Measurements from ENCODE around the gene MAN1C1. TPM values are rescaled to one million over a fixed set of nuclear protein-coding genes. Genes with fewer than 3 reads are reported as not detected.
"Not testable (repeated sequence)": the region's sequence is repeated elsewhere in the genome, so short reads cannot be mapped to it uniquely, and the experiment has no call there.

Gene MAN1C1
- total RNA-seq, 2 donors from 2014 or later: 4.4 to 10.9 TPM

DNA sequence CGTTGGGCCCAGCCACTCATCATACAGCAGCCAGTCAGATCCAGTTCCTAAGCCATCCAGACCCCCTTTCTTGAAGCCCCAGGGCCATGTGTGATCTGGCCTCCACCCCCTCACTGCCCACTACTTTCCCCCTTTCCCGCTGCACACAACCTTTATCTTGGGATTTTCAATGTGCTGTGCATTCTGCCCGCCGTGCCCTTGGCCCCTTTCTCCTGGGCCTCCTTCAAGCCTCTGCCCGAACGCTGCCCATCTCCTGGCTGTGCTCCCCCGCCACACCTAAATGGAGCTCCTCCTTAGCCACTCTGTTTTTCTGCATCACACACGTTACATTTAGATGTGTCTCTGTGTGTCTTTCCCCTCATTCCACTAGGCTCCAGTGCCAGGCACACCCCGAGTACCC lies 116.7 kb downstream of the MAN1C1 start:
- TF ChIP-seq POLR2A (IDR thresholded peaks at IDR 0.05): no peak
- TF ChIP-seq CTCF (IDR thresholded peaks at IDR 0.05): no peak
- no peak for ATAC-seq
- Histone ChIP-seq H3K9me3 (no peaks in the 10 kb centered on the region), H3K27me3 (no peaks in the 10 kb centered on the region), H3K4me1 (peaks cover 22% of the 10 kb centered on the region), H3K4me3 (no peak overlapping the region), H3K36me3 (replicated peaks in 1 of 2; ENCODE audit: insufficient read depth in 1 of 2, low read depth in 2 of 2) (no peaks in the 10 kb centered on the region), H3K27ac (no peak overlapping the region)
- intact Hi-C loops (cut with DNase I): no loop called here
- DNase-seq: peak in 1 of 4 donors; percentile 0
- WGBS, 2 donors: 87 to 90% methylated on average over 9 of the region's 9 CpGs

DNA sequence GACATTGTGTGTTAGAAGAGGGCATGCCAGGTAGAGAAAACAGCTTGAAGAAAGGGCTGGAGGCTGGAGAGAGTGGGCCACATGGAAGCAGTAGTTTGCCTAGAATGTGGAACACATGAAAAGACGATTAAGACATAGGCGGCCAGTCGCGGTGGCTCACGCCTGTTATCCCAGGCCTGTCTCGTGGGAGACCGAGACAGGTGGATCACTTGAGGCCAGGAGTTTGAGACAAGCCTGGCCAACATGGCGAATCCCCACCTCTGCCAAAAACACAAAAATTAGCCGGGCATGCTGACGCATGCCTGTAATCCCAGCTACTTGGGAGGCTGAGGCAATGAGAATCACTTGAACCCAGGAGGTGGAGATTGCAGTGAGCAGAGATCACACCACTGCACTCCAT lies 118.4 kb downstream of the MAN1C1 start:
- H3K9me3 ChIP-seq; H3K4me3 ChIP-seq; intact Hi-C loops (cut with DNase I); H3K36me3 ChIP-seq (replicated peaks in 1 of 2; ENCODE audit: insufficient read depth in 1 of 2, low read depth in 2 of 2); H3K27ac ChIP-seq; H3K27me3 ChIP-seq; ATAC-seq; H3K4me1 ChIP-seq: not testable (repeated sequence)
- WGBS, 2 donors: 93 to 95% methylated on average over 10 of the region's 10 CpGs
- DNase-seq: peak in 1 of 4 donors; percentile 0

GRCh38 chr1:25735956-25736529 lies 119.5 kb downstream of the MAN1C1 start:
- TF ChIP-seq CTCF (IDR thresholded peaks at IDR 0.05): no peak
- TF ChIP-seq POLR2A (IDR thresholded peaks at IDR 0.05): no peak
- WGBS, 2 donors: 95% methylated on average over 1 of the region's 1 CpG; no CpG with 5 or more reads in 1 of the 2 donors
- no peak for ATAC-seq
- no peak overlapping the region for H3K27ac ChIP-seq
- H3K4me1 ChIP-seq: no peaks in the 10 kb centered on the region
- peak in 1 of 4 donors; percentile 2 for DNase-seq
- no peak overlapping the region for H3K4me3 ChIP-seq
- no peaks in the 10 kb centered on the region for H3K36me3 ChIP-seq (replicated peaks in 1 of 2; ENCODE audit: insufficient read depth in 1 of 2, low read depth in 2 of 2)
- intact Hi-C loops (cut with DNase I): no loop called here
- no peaks in the 10 kb centered on the region for H3K9me3 ChIP-seq
- H3K27me3 ChIP-seq: no peaks in the 10 kb centered on the region

DNA sequence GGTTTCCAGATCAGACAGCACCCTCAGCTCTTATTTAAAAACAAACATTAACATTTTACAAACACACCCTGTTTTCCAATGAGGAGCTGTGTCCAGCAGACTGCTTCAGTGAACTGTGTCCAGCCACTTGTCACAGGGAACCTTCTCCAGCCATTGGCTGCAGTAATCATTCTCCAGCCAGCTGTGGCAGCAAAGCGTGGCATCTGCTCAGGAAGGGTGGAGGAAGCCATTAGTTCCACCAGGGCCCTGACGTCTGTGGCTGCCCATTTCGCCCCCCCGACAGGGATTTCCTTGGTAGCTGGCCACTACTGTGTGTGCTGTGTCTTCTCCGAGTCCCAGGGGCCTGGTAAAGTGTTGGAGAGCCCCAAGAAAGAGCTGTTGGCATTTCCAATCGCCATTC lies 120.5 kb downstream of the MAN1C1 start:
- Histone ChIP-seq H3K4me1 (no peaks in the 10 kb centered on the region), H3K27ac (no peak overlapping the region), H3K36me3 (replicated peaks in 1 of 2; ENCODE audit: insufficient read depth in 1 of 2, low read depth in 2 of 2) (no peaks in the 10 kb centered on the region), H3K4me3 (no peak overlapping the region), H3K9me3 (no peaks in the 10 kb centered on the region), H3K27me3 (no peaks in the 10 kb centered on the region)
- no peak for TF ChIP-seq CTCF (IDR thresholded peaks at IDR 0.05)
- no peak for TF ChIP-seq POLR2A (IDR thresholded peaks at IDR 0.05)
- DNase-seq (peak in 2 of 4 donors; percentile 27 to 30), ATAC-seq (peak; percentile 47)
- intact Hi-C loops (cut with DNase I): no loop called here
- 72 to 80% methylated on average over 6 of the region's 6 CpGs for WGBS, 2 donors

- 67 to 89% methylated on average over 2 of the region's 2 CpGs for WGBS, 2 donors
- Histone ChIP-seq H3K9me3 (no peaks in the 10 kb centered on the region), H3K4me1 (peaks cover 7% of the 10 kb centered on the region), H3K27ac (no peak overlapping the region), H3K27me3 (no peaks in the 10 kb centered on the region), H3K4me3 (no peak overlapping the region), H3K36me3 (replicated peaks in 1 of 2; ENCODE audit: insufficient read depth in 1 of 2, low read depth in 2 of 2) (no peaks in the 10 kb centered on the region)
- ATAC-seq (no peak), DNase-seq (no peak)
- TF ChIP-seq CTCF (IDR thresholded peaks at IDR 0.05): no peak
- no peak for TF ChIP-seq POLR2A (IDR thresholded peaks at IDR 0.05)
- intact Hi-C loops (cut with DNase I): no loop called here
These were observed 121.9 kb downstream of the MAN1C1 start for GRCh38 chr1:25738499-25738898.

Data from body of pancreas (tissue), 4 donors.